Muscle layer of colon (tissue), 2 donors: Measurements from ENCODE around the gene LAMTOR2.

ENCODE experiments used
- H3K27ac ChIP-seq: one replicate; pipeline ENCODE4 v1.7.0; 2013; ENCODE audit warnings: low read depth, mild to moderate bottlenecking, low read length, moderate library complexity
- H3K27me3 ChIP-seq, 2 donors: one replicate each; pipeline ENCODE4 v1.7.0; 2013; ENCODE audit warnings: low read length in 2 of 2, mild to moderate bottlenecking in 2 of 2; ENCODE audit not compliant: insufficient read depth in 2 of 2, control insufficient read depth in 1 of 2
- H3K36me3 ChIP-seq: one replicate; pipeline ENCODE4 v1.7.0; 2013; ENCODE audit warnings: mild to moderate bottlenecking, low read length; ENCODE audit not compliant: insufficient read depth
- H3K4me1 ChIP-seq: one replicate; pipeline ENCODE4 v1.7.0; 2013; ENCODE audit warnings: mild to moderate bottlenecking, low read length; ENCODE audit not compliant: insufficient read depth
- H3K4me3 ChIP-seq, 2 donors: one replicate each; pipeline ENCODE4 v1.7.0; 2013; ENCODE audit warnings: low read length in 2 of 2, low read depth in 1 of 2, mild to moderate bottlenecking in 1 of 2, moderate library complexity in 1 of 2
- H3K9ac ChIP-seq: one replicate; pipeline ENCODE4 v1.7.0; 2013; ENCODE audit warnings: low read length
- H3K9me3 ChIP-seq: one replicate; pipeline ENCODE4 v1.7.0; 2013; ENCODE audit warnings: mild to moderate bottlenecking, low read length
- donor health status: abdominal sarcoma.
- donor health status: Adenocarcinoma of cecum.

LAMTOR2 gene

GRCh38 chr1:156078728-156079127 lies 24.1 kb downstream of the LAMTOR2 start:
- Histone ChIP-seq H3K4me3 (no peak overlapping the region), H3K27me3 (no peaks in the 10 kb centered on the region), H3K9me3 (no peaks in the 10 kb centered on the region), H3K36me3 (no peaks in the 10 kb centered on the region), H3K9ac (no peak overlapping the region), H3K4me1 (peaks cover 17% of the 10 kb centered on the region), H3K27ac (no peak overlapping the region)

GRCh38 chr1:156079762-156080161 lies 25.2 kb downstream of the LAMTOR2 start:
- Histone ChIP-seq H3K9me3 (no peaks in the 10 kb centered on the region), H3K4me3 (no peak overlapping the region), H3K9ac (no peak overlapping the region), H3K27ac (no peak overlapping the region), H3K36me3 (no peaks in the 10 kb centered on the region), H3K4me1 (peaks cover 17% of the 10 kb centered on the region), H3K27me3 (no peaks in the 10 kb centered on the region)

GRCh38 chr1:156080241-156080862 lies 25.8 kb downstream of the LAMTOR2 start:
- no peaks in the 10 kb centered on the region for H3K36me3 ChIP-seq
- H3K9me3 ChIP-seq, result no peaks in the 10 kb centered on the region
- no peaks in the 10 kb centered on the region for H3K27me3 ChIP-seq
- H3K4me1 ChIP-seq, result peaks cover 17% of the 10 kb centered on the region
- no peak overlapping the region for H3K4me3 ChIP-seq
- no peak overlapping the region for H3K9ac ChIP-seq
- H3K27ac ChIP-seq, result no peak overlapping the region

- Histone ChIP-seq H3K27me3 (no peaks in the 10 kb centered on the region), H3K9me3 (no peaks in the 10 kb centered on the region), H3K4me1 (peaks cover 14% of the 10 kb centered on the region), H3K36me3 (no peaks in the 10 kb centered on the region), H3K27ac (no peak overlapping the region), H3K9ac (no peak overlapping the region), H3K4me3 (no peak overlapping the region)
Measured at GRCh38 chr1:156080863-156081179, 26.2 kb downstream of the LAMTOR2 start.

GRCh38 chr1:156081180-156081916 lies 26.8 kb downstream of the LAMTOR2 start:
- H3K27ac ChIP-seq, result no peak overlapping the region
- H3K4me1 ChIP-seq, result peaks cover 11% of the 10 kb centered on the region
- no peaks in the 10 kb centered on the region for H3K36me3 ChIP-seq
- peak overlapping the region; percentile 60 to 72 for H3K4me3 ChIP-seq
- no peaks in the 10 kb centered on the region for H3K9me3 ChIP-seq
- H3K27me3 ChIP-seq, result no peaks in the 10 kb centered on the region
- no peak overlapping the region for H3K9ac ChIP-seq

- Histone ChIP-seq H3K9me3 (no peaks in the 10 kb centered on the region), H3K36me3 (no peaks in the 10 kb centered on the region), H3K4me1 (peaks cover 11% of the 10 kb centered on the region), H3K27ac (no peak overlapping the region), H3K9ac (no peak overlapping the region), H3K4me3 (peak overlapping the region; percentile 60 to 72), H3K27me3 (no peaks in the 10 kb centered on the region)
Measured at GRCh38 chr1:156081917-156082308, 27.3 kb downstream of the LAMTOR2 start.

GRCh38 chr1:156082309-156083091 lies 27.9 kb downstream of the LAMTOR2 start, which contains the start of gene MEX3A:
TSS of gene MEX3A (minus strand) at chr1:156082465. CDS start at chr1:156081998, 467 bp downstream.
- no peaks in the 10 kb centered on the region for H3K27me3 ChIP-seq
- peak within 1 kb of the TSS; percentile 56 for H3K27ac ChIP-seq
- peak within 1 kb of the TSS; percentile 60 to 72 for H3K4me3 ChIP-seq
- no peaks in the 10 kb centered on the region for H3K36me3 ChIP-seq
- H3K4me1 ChIP-seq, result peaks cover 11% of the 10 kb centered on the region
- H3K9ac ChIP-seq, result peak within 1 kb of the TSS; percentile 27
- no peaks in the 10 kb centered on the region for H3K9me3 ChIP-seq

GRCh38 chr1:156083800-156084790 lies 29.5 kb downstream of the LAMTOR2 start:
- H3K9ac ChIP-seq, result no peak overlapping the region
- peaks cover 11% of the 10 kb centered on the region for H3K4me1 ChIP-seq
- no peak overlapping the region for H3K4me3 ChIP-seq
- no peaks in the 10 kb centered on the region for H3K9me3 ChIP-seq
- no peaks in the 10 kb centered on the region for H3K27me3 ChIP-seq
- H3K36me3 ChIP-seq, result no peaks in the 10 kb centered on the region
- H3K27ac ChIP-seq, result no peak overlapping the region

GRCh38 chr1:156086256-156086662 lies 31.7 kb downstream of the LAMTOR2 start:
- H3K27ac ChIP-seq, result no peak overlapping the region
- peaks cover 8% of the 10 kb centered on the region for H3K4me1 ChIP-seq
- H3K27me3 ChIP-seq, result no peaks in the 10 kb centered on the region
- H3K9me3 ChIP-seq, result no peaks in the 10 kb centered on the region
- no peak overlapping the region for H3K4me3 ChIP-seq
- no peak overlapping the region for H3K9ac ChIP-seq
- H3K36me3 ChIP-seq, result no peaks in the 10 kb centered on the region

GRCh38 chr1:156089704-156090103 lies 35.1 kb downstream of the LAMTOR2 start:
- no peaks in the 10 kb centered on the region for H3K4me1 ChIP-seq
- no peak overlapping the region for H3K9ac ChIP-seq
- no peak overlapping the region for H3K4me3 ChIP-seq
- H3K27ac ChIP-seq, result no peak overlapping the region
- H3K36me3 ChIP-seq, result no peaks in the 10 kb centered on the region
- no peaks in the 10 kb centered on the region for H3K9me3 ChIP-seq
- H3K27me3 ChIP-seq, result no peaks in the 10 kb centered on the region
